Measurements from ENCODE around the gene ATG7. TPM values are rescaled to one million over a fixed set of nuclear protein-coding genes. Genes with fewer than 3 reads are reported as not detected.

ATG7 gene
- polyA plus RNA-seq, 2 of the 4 experiments (the other 2 are of a cell fraction), result 27.2 to 41.2 TPM

DNA sequence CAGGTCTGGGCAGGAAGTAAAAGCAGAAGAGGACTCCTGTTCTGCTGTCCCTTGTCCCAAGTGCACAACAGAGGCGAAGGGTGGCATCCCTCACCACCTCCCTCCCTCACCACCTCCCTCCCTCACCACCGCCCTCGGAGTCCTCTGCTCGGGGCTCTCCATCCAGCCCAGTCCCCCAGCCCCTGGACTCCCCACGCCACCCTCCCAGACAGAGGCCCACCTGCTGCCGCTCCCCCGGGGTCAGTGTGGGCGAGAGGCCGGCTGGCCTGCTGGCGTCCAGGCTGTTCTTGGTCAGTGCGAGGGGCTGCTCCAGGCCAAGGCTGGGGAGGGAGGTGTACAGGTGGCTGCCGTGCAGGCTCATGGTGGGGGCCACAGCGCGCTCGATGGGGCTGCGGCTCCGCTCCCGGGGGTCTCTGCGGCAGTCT, 292.4 kb downstream of the ATG7 start (continued):
- TF ChIP-seq ZFP36 (IDR thresholded peaks at IDR 0.05; ENCODE audit: borderline replicate concordance, partially characterized antibody), result no peak

DNA sequence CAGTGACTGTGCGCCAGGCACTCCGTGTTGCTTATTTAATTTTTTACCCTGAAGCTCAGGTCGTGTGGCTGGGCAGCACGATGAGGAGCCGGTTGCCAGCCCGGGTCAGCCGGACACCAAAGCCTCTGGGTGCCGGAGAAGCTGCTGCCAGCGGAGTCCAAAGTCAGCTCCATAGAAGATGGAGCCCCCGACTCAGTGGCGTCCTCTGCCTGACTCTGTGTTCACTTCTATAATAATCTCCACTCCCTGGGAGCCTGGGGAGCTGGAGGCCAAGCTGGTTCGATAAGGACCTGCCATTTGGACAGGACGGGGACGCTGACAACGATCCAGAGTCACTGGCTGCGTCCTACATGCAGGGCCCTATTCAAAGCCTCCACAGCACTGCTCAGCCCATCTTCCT, 292.9 kb downstream of the ATG7 start:
- ChIA-PET POLR2A (no interaction called here), CTCF (interaction anchor here (0.8 to 1.5 kb wide), 2 partner anchors 35 to 97 kb away, joined by 3 read pairs; no protein-coding TSS in a partner anchor)
- ATAC-seq, result no peak
- H3K4me1 ChIP-seq, result peaks cover 22% of the 10 kb centered on the region
- no peak overlapping the region for H3K27ac ChIP-seq
- DNase-seq (ENCODE audit: low read depth in 1 of 2, low spot score in 1 of 2), result no peak
- no peak overlapping the region for H3K4me3 ChIP-seq
- TF ChIP-seq ZSCAN20 (CRISPR knock-in tag; IDR thresholded peaks at IDR 0.05) (no peak), SREBF2 (IDR thresholded peaks at IDR 0.05) (no peak), EHMT2 (IDR thresholded peaks at IDR 0.05; ENCODE audit: low read depth) (no peak), TP53 (CRISPR knock-in tag; IDR thresholded peaks at IDR 0.05) (no peak), FOXS1 (CRISPR knock-in tag; IDR thresholded peaks at IDR 0.05) (no peak), RAD21 (conservative IDR thresholded peaks at IDR 0.05 in 1 of 2, IDR thresholded peaks at IDR 0.05 in 1 of 2) (no peak), JUNB (IDR thresholded peaks at IDR 0.05) (no peak), MAFK (IDR thresholded peaks at IDR 0.05; ENCODE audit: partially characterized antibody) (no peak), ZC3H11A (IDR thresholded peaks at IDR 0.05) (no peak), RCOR1 (IDR thresholded peaks at IDR 0.05; ENCODE audit: low read depth, low read length) (no peak)
- TF ChIP-seq, protein P1, sequence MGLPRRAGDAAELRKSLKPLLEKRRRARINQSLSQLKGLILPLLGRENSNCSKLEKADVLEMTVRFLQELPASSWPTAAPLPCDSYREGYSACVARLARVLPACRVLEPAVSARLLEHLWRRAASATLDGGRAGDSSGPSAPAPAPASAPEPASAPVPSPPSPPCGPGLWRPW (IDR thresholded peaks at IDR 0.05), result no peak
- TF ChIP-seq, protein P2, sequence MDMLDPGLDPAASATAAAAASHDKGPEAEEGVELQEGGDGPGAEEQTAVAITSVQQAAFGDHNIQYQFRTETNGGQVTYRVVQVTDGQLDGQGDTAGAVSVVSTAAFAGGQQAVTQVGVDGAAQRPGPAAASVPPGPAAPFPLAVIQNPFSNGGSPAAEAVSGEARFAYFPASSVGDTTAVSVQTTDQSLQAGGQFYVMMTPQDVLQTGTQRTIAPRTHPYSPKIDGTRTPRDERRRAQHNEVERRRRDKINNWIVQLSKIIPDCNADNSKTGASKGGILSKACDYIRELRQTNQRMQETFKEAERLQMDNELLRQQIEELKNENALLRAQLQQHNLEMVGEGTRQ (IDR thresholded peaks at IDR 0.05), result no peak
- 94% methylated on average over 16 of the region's 16 CpGs for WGBS (ENCODE audit: missing lambda C conversion rate)
- H3K4me2 ChIP-seq, result no peak overlapping the region
- no peak for FAIRE-seq
- no peaks in the 10 kb centered on the region for H3K9me3 ChIP-seq

DNA sequence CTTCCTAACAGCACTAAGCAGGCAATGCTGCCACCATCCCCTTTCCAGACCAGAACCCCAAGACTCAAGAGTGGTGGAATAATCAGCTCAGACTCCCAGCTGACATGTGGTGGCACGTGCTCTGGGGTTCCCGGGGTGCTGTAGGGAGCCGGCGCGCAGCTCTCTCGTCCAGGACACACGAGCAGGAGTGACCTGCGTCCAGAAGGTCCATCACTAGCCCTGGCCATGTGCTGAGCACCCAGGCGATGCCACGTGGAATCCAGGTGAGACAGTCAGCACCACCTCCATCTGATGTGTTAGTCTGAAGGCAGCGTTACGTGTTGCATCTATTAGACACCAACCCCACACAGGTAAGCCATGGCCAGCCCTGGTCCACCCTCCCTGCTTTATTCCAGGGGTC, 293.3 kb downstream of the ATG7 start:
- Histone ChIP-seq H3K27ac (no peak overlapping the region), H3K4me1 (peaks cover 22% of the 10 kb centered on the region), H3K4me2 (no peak overlapping the region), H3K4me3 (no peak overlapping the region), H3K9me3 (no peaks in the 10 kb centered on the region)
- TF ChIP-seq, protein P1 (IDR thresholded peaks at IDR 0.05), result no peak
- TF ChIP-seq ZNF302 (CRISPR knock-in tag; IDR thresholded peaks at IDR 0.05) (no peak), FOSL2 (IDR thresholded peaks at IDR 0.05) (no peak), FOSL2 (CRISPR knock-in tag; IDR thresholded peaks at IDR 0.05) (no peak), HOXA7 (CRISPR knock-in tag; IDR thresholded peaks at IDR 0.05) (no peak), SMC3 (IDR thresholded peaks at IDR 0.05) (no peak), HOXB13 (CRISPR knock-in tag; IDR thresholded peaks at IDR 0.05; ENCODE audit: low read depth) (no peak), HEYL (CRISPR knock-in tag; IDR thresholded peaks at IDR 0.05) (no peak), ESRRA (IDR thresholded peaks at IDR 0.05; ENCODE audit: borderline replicate concordance, low read length) (no peak), RFX5 (IDR thresholded peaks at IDR 0.05) (no peak), NR3C1 (IDR thresholded peaks at IDR 0.05) (no peak), KDM1A (IDR thresholded peaks at IDR 0.05; ENCODE audit: low read depth) (no peak), MAFK (IDR thresholded peaks at IDR 0.05; ENCODE audit: partially characterized antibody) (no peak), ZC3H11A (IDR thresholded peaks at IDR 0.05) (no peak), ZSCAN20 (CRISPR knock-in tag; IDR thresholded peaks at IDR 0.05) (no peak), POLR2AphosphoS2 (conservative IDR thresholded peaks at IDR 0.05; ENCODE audit: low read length) (no peak), RAD21 (conservative IDR thresholded peaks at IDR 0.05 in 1 of 2, IDR thresholded peaks at IDR 0.05 in 1 of 2) (no peak), BHLHE40 (IDR thresholded peaks at IDR 0.05; ENCODE audit: low read depth, low read length) (no peak)
- TF ChIP-seq, protein P3, sequence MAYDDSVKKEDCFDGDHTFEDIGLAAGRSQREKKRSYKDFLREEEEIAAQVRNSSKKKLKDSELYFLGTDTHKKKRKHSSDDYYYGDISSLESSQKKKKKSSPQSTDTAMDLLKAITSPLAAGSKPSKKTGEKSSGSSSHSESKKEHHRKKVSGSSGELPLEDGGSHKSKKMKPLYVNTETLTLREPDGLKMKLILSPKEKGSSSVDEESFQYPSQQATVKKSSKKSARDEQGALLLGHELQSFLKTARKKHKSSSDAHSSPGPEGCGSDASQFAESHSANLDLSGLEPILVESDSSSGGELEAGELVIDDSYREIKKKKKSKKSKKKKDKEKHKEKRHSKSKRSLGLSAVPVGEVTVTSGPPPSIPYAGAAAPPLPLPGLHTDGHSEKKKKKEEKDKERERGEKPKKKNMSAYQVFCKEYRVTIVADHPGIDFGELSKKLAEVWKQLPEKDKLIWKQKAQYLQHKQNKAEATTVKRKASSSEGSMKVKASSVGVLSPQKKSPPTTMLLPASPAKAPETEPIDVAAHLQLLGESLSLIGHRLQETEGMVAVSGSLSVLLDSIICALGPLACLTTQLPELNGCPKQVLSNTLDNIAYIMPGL (CRISPR knock-in tag; IDR thresholded peaks at IDR 0.05; ENCODE audit: borderline replicate concordance), result no peak
- TF ChIP-seq, protein P2 (IDR thresholded peaks at IDR 0.05), result no peak
- no peak for DNase-seq (ENCODE audit: low read depth in 1 of 2, low spot score in 1 of 2)
- WGBS (ENCODE audit: missing lambda C conversion rate), result 96% methylated on average over 12 of the region's 12 CpGs
- FAIRE-seq, result no peak
- ChIA-PET CTCF (interaction anchor here (0.8 kb wide), 1 partner anchor 96 kb away, joined by 3 read pairs; no protein-coding TSS in a partner anchor), POLR2A (no interaction called here)
- ATAC-seq, result no peak

Data from A549 (cell line).